LNCAP (cell line): ENCODE measurements around the gene PNCK.

Experiments used
- TF ChIP-seq, protein P1 (sequence below): fragments of 450-650 bp; IDR thresholded peaks from 2 replicates; pipeline ENCODE4 v1.5.1; 2017; ENCODE audit warnings: mild to moderate bottlenecking

Gene PNCK

DNA sequence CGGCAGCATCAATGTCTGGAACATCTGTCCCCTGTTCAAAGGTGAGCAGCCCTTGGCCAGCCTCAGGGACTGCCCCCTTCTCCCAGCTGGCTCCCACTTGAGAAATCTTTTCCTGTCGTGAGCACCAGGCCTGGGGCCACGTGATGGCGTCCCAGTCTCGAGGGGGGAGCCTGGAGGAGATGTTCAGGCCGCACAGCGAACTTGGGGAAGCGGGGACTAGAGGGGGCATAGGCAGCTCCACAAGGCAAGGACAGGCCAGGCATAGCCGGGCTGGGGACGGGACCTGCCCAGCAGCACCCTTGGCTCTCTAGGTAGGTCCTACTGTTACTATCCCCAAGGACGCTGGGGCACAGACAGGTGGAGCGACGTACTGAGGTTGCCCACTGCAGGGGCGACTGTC lies 16.9 kb upstream of the PNCK start:
- TF ChIP-seq, protein P1, sequence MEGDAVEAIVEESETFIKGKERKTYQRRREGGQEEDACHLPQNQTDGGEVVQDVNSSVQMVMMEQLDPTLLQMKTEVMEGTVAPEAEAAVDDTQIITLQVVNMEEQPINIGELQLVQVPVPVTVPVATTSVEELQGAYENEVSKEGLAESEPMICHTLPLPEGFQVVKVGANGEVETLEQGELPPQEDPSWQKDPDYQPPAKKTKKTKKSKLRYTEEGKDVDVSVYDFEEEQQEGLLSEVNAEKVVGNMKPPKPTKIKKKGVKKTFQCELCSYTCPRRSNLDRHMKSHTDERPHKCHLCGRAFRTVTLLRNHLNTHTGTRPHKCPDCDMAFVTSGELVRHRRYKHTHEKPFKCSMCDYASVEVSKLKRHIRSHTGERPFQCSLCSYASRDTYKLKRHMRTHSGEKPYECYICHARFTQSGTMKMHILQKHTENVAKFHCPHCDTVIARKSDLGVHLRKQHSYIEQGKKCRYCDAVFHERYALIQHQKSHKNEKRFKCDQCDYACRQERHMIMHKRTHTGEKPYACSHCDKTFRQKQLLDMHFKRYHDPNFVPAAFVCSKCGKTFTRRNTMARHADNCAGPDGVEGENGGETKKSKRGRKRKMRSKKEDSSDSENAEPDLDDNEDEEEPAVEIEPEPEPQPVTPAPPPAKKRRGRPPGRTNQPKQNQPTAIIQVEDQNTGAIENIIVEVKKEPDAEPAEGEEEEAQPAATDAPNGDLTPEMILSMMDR = no peak

DNA sequence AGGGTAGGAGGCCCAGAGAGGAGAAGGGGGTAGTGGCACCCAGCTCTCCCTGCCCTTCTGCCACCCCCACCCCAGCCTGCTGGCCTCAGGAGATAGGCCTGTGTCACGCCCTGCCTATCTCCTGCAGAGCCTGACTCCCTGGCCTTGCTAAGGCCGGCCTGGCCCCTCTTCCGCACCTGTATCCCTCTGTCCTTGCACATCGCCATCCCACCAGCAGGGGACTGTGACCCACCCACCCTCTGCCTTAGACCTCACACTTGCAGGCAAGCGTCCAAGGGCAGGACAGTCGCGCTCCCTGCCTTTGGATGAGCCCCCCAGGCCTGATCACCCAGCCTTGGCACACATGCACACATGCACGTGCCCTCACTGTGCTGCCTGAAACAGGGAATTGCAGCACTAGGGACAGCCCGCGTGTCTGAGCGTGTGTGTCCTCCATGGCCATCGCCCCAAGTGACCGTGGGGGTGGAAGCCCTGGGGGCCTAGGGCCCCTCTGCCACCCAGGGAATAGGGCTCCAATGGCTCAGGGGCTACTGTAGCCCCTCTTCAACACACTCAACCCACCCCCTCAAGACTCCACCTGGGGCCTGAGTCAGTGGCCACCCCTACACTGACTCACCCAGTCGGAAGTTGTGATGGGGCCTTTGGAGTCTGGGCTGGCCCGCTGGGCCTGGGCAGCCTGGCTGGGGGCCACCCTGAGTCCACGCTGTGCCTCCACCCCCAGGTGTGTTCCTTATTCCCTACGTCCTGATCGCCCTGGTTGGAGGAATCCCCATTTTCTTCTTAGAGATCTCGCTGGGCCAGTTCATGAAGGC lies 16.2 kb upstream of the PNCK start:
- TF ChIP-seq, protein P1 = no peak

DNA sequence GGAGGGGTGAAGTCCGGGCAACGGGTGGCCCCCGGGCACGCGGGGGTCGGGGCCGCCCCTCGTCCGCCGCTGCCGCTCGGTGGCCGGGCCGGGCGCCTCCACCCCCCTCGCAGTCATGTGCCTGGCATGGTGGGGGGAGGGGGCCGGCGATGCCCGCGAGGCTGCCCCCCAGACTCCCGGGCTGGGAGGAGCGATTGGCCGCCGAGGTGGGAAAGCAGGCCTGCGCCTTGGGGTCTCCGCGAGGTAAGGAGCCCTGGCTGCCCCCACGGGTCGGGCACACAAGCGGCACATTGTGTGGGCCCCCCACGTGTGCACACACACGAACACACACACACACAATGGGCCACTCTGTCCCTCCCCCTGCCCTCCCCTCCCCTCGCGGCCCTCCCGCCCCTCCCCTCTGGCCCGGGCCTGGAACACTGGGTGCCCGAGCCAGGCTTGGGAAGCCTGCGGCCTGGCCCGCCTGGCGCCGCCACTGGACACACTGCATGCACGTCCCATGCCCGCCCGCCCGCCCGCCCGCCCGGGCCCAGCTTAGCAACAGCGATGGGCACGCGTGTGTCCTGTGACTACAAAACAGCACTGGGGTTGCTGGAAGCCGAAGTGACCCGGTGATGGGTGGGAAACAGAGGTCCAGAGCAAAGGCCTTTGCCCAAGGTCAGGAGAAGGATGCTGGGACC lies 15.4 kb upstream of the PNCK start:
- TF ChIP-seq, protein P1 = no peak

DNA sequence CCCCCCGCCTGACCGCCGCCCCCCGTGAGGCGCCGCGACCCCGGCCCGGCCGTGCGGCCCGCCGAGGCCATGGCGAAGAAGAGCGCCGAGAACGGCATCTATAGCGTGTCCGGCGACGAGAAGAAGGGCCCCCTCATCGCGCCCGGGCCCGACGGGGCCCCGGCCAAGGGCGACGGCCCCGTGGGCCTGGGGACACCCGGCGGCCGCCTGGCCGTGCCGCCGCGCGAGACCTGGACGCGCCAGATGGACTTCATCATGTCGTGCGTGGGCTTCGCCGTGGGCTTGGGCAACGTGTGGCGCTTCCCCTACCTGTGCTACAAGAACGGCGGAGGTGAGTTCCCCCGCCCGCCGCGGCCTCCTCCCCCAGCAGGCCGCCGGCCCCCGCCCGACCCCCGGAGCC lies 14.9 kb upstream of the PNCK start:
- TF ChIP-seq, protein P1 = no peak

DNA sequence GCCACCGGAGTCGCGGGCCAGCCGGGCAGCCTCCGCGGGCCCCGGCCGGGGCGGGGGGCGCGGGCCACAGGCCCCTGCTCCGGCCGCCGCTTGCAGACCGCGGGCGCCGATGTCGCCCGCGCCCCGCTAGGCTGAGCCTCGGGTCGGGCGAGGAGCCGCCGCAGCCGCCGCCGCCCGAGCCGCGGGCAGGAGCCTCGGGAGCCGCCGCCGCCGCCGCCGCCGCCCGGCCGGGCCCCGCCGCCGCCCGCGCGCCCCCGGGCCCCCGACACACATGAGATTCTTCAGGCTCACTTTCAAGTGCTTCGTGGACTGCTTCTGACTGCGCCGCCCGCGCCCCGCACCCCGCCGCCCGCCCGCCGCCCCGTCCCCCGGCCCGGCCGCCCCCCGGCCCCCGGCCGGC lies 14.5 kb upstream of the PNCK start:
- TF ChIP-seq, protein P1 = no peak

DNA sequence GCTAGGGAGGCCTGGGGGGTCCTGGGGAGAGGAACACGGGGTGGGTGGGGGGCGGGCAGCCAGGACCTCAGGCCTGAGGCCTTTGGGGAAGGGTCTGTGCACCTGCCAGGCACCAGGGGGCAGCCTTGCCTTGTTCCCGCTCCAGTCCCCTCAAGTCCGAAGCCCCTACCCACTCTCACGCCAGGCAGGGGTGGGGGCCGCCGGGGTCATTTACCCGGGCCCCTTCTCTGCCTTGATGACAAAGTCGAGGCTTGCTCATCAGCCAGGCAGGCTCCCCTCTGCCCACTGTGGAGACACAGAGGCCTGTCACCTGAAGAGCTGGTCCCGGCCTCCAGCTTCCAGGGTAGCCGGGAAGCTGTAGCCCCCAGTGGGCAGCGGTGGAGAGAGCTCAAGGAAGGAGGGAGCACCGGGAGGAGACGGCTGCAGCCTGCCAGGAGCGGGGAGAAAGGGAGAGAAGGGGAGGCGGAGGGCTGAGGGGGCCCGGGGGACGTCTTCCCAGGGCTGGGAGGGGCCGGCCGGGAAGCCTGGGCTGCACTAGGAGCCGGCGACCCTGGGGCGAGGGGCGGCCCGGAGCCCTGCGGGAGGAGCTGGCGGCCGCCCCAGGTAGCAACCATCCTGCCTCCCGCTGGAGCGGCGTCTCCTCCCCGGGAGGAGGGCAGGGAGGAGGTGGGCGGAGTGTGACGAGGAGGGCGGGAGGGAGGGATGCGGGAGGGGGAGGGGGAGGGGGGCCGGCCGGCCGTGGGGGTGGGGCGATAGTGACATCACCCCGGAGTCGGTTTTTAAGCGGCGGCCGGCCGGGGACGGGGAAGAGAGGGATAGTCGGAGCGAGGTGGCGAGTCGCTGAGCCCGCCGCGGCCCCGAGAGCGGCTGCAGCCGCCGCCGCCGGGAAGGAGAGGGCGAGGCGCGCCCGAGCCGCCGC lies 13.8 kb upstream of the PNCK start, which contains the start of gene SLC6A8:
TSS of gene SLC6A8 (plus strand) at position 806 of the 919 bp plus-strand sequence. CDS start 649 bp downstream, outside the sequence.
- TF ChIP-seq, protein P1 = no peak

DNA sequence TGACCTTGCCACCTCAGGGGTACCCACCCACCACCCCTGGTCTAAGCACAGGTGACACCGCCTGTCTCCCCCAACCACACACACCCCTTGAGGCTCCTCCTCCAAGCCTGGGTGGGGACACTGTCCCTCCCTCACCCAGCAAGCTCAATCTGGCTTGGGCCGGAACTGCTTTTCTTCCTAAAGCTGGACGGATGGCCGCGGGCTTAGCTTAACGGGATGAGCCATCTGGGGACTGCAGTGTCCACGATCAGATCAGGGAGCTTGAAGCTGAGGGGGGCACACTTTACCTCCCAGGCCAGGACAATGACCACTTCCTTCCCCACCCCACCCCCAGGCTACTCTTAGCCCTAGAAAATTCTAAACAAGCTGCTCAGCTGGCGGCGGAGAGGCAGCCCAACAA lies 13.1 kb upstream of the PNCK start:
- TF ChIP-seq, protein P1 = no peak
